ENCODE results near the gene RAP1GAP2. TPM values are rescaled to one million over a fixed set of nuclear protein-coding genes. Genes with fewer than 3 reads are reported as not detected.
A peak's percentile ranks its signal among the peaks of the same experiment; 100 is the strongest.

Gene RAP1GAP2
- total RNA-seq, 2 donors from 2014 or later, result 22.4 to 32.9 TPM

DNA sequence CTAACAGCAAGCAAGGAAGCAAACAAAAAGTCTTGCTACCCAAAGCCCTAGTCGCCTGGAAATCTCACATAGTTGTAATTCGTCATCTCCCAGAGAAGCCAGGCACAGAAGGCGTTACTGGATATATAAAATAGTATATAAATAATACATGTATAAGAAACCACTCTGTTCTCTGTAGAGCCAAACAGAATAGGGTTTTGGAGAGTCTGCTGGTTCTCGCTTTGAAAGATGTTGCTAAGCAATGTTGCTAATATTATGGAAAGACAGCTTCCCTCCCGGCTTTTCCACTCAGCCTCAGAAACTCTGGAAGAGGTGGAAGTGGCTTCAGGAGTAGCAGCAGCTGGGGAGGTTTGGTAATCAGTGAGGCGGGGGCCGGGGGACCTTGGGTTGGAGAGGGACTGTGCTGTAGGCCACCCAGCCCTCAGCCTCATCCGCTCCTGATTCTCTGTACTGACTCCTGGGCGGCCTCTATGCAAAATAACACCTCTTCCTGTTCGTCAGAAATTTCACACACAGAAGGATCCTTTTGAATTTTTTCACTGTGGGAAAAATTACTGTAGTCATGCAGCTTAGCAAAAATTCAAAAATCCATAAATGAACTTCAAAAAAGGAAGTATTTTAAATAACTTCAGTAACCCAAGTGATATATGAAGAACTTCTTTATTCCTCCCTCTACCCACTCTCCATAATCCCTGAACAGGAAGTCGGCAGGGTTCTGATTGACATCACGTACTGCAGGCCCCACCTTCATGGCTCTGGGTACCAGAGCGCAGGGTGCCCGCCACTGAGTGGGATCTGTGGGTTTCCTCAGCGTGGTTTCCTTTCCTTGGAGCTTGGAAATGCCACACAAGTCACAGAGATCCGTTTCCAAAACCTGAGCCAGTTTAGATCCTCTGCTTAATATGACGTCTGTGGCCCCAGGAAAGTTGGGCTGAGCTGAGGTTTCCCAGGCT is 51.4 kb downstream of the RAP1GAP2 start:
- Histone ChIP-seq H3K4me3 (no peak overlapping the region), H3K27ac (no peak overlapping the region), H3K4me1 (peaks cover 0 to 10% of the 10 kb centered on the region in 2 donors), H3K36me3 (no peaks in the 10 kb centered on the region), H3K27me3 (no peaks in the 10 kb centered on the region), H3K9me3 (no peaks in the 10 kb centered on the region)
- DNase-seq (ENCODE audit: low spot score), result no peak
- TF ChIP-seq, protein P1, sequence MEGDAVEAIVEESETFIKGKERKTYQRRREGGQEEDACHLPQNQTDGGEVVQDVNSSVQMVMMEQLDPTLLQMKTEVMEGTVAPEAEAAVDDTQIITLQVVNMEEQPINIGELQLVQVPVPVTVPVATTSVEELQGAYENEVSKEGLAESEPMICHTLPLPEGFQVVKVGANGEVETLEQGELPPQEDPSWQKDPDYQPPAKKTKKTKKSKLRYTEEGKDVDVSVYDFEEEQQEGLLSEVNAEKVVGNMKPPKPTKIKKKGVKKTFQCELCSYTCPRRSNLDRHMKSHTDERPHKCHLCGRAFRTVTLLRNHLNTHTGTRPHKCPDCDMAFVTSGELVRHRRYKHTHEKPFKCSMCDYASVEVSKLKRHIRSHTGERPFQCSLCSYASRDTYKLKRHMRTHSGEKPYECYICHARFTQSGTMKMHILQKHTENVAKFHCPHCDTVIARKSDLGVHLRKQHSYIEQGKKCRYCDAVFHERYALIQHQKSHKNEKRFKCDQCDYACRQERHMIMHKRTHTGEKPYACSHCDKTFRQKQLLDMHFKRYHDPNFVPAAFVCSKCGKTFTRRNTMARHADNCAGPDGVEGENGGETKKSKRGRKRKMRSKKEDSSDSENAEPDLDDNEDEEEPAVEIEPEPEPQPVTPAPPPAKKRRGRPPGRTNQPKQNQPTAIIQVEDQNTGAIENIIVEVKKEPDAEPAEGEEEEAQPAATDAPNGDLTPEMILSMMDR (IDR thresholded peaks at IDR 0.05), result no peak

DNA sequence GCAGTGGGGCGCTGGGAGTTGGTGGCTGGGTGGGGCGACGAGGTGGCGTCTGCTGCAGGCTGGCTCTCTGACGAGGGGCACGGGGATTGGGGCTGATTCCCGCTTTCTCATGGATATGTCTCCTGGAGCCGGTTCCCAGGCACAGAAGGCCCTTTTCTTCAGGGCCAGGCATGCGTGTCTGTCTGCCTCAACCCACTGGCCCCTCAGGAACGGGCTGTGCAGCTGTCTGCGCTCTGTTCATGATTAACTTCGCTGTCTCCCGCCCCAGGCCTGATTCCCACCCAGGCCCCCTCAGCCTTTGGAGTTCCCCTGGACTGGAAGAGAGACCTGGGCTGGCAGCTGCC is 53.1 kb downstream of the RAP1GAP2 start:
- Histone ChIP-seq H3K9me3 (no peaks in the 10 kb centered on the region), H3K27me3 (no peaks in the 10 kb centered on the region), H3K4me1 (peaks cover 0 to 19% of the 10 kb centered on the region in 2 donors), H3K36me3 (no peaks in the 10 kb centered on the region), H3K4me3 (no peak overlapping the region), H3K27ac (no peak overlapping the region)
- TF ChIP-seq, protein P1 (IDR thresholded peaks at IDR 0.05), result no peak
- no peak for DNase-seq (ENCODE audit: low spot score)

DNA sequence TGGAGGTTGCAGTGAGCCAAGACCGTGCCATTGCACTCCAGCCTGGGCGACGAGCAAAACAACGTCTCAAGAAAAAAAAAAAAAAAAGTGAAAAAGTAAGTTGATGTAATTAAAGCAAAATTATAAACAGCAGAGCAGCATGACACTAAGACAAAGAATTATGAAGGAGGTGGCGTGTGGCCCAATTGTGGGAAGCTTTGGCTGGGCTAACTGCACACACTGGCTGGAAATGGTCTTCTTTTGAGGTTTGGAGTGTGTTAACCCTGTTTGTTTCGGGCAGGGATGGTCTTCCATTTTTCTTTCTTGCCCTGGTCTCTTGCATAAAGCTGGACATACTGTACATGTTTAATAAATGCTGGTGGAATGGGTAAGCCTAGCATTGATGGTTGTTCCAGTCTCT is 54.8 kb downstream of the RAP1GAP2 start:
- peaks cover 0 to 35% of the 10 kb centered on the region in 2 donors for H3K4me1 ChIP-seq
- H3K27me3 ChIP-seq, result no peaks in the 10 kb centered on the region
- H3K27ac ChIP-seq, result no peak overlapping the region
- H3K9me3 ChIP-seq, result no peaks in the 10 kb centered on the region
- no peak for DNase-seq (ENCODE audit: low spot score)
- TF ChIP-seq, protein P1 (IDR thresholded peaks at IDR 0.05), result no peak
- no peak overlapping the region for H3K4me3 ChIP-seq
- H3K36me3 ChIP-seq, result no peaks in the 10 kb centered on the region

DNA sequence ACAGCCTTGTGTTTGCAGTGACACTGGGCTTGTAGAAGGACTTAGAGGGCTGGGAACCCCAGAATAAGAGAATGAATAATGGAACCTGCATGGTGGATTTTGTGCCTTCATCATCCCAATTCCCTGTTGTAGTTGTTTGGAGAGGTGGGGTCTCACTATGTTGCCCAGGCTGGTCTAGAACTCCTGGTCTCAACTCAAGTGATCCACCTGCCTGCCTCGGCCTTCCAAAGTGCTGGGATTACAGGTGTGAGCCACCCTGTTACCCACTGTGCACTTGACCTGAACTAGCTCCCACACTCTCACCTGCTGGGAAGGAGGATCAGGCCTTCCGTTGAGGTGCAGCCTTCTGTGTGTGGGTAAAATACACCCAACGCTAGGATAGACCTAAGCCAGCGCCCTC is 55.4 kb downstream of the RAP1GAP2 start:
- H3K27ac ChIP-seq, result peak overlapping the region; percentile 89 to 94
- H3K27me3 ChIP-seq, result no peaks in the 10 kb centered on the region
- no peaks in the 10 kb centered on the region for H3K9me3 ChIP-seq
- no peaks in the 10 kb centered on the region for H3K36me3 ChIP-seq
- H3K4me3 ChIP-seq, result no peak overlapping the region
- DNase-seq (ENCODE audit: low spot score), result no peak
- TF ChIP-seq, protein P1 (IDR thresholded peaks at IDR 0.05), result no peak
- H3K4me1 ChIP-seq, result peaks cover 0 to 40% of the 10 kb centered on the region in 2 donors

DNA sequence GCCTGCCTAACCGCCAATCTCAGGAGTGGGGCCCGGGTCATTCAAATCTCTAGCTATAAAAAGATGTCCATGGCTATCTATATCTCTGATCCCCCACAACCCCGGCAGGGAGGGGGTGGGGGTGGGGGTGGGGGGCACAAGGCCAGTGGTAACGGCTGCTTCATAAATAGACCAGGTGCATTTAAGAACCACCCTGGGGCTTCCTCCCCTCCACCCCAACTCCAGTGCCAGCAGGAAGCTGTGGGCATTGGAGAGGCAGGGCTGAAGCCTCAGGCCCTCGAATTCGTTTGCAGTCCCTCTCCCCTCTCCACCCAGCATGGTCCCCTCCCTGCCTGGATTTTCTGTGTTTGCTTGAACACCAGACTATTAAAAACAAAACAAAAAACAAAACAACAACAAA is 56.0 kb downstream of the RAP1GAP2 start:
- peak overlapping the region; percentile 89 to 94 for H3K27ac ChIP-seq
- no peaks in the 10 kb centered on the region for H3K9me3 ChIP-seq
- no peaks in the 10 kb centered on the region for H3K36me3 ChIP-seq
- H3K4me3 ChIP-seq, result no peak overlapping the region
- TF ChIP-seq, protein P1 (IDR thresholded peaks at IDR 0.05), result no peak
- H3K4me1 ChIP-seq, result peaks cover 0 to 45% of the 10 kb centered on the region in 2 donors
- H3K27me3 ChIP-seq, result no peaks in the 10 kb centered on the region
- no peak for DNase-seq (ENCODE audit: low spot score)
